Right renal pelvis (tissue), 4 donors: Measurements from ENCODE around the gene ATP6V0C. TPM values are rescaled to one million over a fixed set of nuclear protein-coding genes. Genes with fewer than 3 reads are reported as not detected.
"Not testable (repeated sequence)": the region's sequence is repeated elsewhere in the genome, so short reads cannot be mapped to it uniquely, and the experiment has no call there.

Experiments used
- DNase-seq, 4 donors: peaks; one replicate each; pipeline ENCODE4 v3.0.0-alpha.2; 2013; ENCODE audit warnings: low read depth in 4 of 4, low spot score in 3 of 4, missing footprints in 1 of 4
- polyA plus RNA-seq, 4 donors: library from polyadenylated mRNA; unstranded; fragments of 120-200 nt; gene quantifications; one replicate each; pipeline ENCODE4 v1.2.1, GENCODE V29; 2013; ENCODE audit not compliant: insufficient read length in 4 of 4

Gene ATP6V0C
- polyA plus RNA-seq, 4 donors = 186 to 294 (median 199) TPM

DNA sequence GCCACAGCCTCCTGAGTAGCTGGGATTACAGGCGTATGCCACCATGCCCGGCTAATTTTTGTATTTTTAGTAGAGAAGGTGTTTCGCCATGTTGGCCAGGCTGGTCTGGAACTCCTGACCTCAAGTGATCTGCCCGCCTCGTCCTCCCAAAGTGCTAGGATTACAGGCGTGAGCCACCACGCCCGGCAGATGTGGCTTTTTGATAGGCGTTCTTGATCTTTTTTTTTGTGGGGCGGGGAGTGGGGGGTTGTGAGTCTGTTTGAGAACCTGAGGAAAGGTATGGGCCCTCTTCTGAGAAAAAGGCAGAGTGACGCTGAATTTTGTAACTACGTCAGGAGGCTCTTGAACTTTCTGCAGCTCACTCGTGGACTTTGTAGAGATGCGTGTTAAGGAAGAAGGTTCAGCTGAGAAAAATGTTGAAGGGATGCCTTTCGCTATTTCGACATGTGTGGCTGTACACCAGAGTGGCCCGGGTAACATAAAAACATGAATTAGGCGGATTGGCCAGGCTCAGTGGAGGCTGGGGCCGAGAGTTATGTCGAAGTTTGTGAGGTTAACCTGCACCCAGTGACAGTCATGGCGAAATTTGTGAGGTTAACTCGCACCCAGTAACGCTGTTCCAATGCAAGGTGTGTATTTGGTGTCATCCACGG is 25.6 kb downstream of the ATP6V0C start:
- not testable (repeated sequence) for DNase-seq

DNA sequence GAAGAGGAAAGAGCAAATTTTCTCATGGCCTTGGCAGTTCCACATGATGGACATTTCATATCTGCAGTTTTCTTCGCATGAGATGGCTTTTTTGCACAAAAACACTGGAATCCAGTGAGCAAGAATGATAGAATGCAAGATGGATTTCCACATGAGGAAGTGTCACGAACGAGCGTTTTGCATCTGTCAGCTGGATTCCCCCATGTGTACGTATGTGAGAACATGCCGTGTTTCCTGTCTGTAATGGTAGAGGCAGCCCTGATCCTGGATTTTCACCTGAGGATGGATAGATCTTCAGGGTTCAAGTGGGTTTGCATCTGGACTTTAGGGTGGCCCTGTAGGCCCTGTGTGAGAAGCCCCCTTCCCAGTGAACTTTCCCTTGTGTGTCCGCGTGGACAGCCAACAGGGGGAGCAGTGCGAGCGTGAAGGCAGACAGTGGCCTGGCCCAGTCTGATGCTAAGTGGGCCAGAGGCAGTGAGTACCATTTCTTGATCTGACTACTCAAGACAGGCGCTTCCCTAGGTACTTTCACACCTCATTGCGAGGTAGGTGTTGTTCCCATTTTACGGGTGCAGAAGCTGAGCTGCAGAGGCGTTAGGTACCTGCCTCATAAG is 26.2 kb downstream of the ATP6V0C start:
- DNase-seq = not testable (repeated sequence)

DNA sequence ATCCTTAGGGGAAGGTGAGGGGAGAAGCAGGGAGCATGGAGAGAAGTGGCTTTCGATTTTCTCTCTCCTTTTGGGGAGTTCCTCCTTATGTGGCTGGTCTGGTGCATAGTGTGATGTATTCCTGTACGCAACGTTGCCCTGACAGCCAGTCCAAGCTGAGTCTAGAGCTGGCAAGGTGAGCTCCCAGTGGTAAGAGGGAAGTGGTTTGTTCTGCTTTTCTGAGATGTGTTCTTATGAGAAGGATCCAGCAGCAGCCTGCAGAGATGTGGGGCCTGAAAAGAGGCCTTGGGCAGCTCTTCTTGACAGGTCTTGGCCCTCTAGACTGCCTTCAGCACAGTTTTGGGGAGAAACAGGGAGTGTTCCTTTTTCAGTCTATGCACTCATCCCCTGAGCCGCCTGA is 27.2 kb downstream of the ATP6V0C start:
- DNase-seq = not testable (repeated sequence)

DNA sequence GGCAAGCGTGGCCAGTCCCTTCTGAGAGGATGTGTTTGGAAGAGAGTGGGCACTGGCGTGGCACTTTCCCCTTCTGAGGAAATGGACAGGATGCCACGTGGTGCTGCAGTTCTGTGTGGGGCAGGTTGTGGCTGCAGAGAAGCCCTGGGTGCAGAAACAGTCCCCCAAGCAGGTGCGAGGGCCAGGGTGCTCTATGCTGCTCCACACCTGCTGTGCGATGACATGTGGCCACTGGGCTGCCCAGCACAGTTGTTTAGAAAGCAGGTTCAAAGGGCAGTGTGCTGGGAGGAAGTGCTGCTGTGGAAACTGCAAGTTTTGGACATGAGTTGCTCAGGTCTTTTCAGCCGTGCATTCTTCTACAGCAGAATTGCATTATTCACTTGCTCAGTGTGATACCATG is 27.7 kb downstream of the ATP6V0C start:
- DNase-seq = not testable (repeated sequence)

DNA sequence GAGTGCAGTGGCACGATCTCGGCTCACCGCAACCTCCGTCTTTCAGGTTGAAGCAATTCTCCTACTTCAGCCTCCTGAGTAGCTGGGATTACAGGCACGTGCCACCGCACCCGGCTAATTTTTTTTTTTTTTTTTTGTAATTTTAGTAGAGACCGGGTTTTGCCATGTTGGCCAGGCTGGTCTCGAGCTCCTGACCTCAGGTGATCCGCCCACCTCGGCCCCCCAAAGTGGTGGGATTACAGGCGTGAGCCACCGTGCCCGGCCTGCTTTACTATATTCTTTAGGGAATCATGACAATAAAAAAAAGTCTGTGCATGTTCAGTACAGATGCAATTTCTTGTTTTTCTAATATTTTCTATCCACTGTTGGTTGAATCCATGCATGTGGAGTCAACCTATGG is 30.0 kb downstream of the ATP6V0C start:
- not testable (repeated sequence) for DNase-seq

DNA sequence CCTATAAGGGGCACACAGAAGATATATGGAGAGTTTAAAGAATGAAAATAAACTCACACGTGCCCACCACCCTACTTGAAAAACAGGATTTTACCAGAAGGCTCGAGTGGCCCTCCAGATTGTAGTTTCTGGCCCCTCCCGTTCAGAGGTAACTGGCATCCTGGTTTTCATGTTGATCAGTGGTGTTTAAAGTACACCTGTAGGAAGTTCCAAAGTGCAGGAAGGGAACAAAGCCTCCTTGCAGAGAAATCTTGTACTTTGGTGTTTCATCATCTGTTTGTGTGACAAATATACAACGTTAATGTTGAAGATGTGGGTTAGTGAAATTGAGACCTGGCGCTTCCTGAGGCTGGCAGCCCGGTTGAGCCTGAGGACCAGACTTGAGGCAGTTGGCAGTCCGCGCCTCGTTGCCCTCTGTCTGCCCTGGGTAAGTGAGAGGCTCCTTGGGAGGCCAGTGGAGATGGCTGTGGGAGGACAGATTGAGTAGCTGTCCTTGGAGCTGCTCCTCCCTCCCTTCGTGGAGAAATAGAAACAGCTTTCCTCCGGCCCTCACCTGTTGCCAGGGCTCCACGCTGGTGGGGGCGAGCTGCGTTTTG is 36.6 kb downstream of the ATP6V0C start:
- DNase-seq = not testable (repeated sequence)

DNA sequence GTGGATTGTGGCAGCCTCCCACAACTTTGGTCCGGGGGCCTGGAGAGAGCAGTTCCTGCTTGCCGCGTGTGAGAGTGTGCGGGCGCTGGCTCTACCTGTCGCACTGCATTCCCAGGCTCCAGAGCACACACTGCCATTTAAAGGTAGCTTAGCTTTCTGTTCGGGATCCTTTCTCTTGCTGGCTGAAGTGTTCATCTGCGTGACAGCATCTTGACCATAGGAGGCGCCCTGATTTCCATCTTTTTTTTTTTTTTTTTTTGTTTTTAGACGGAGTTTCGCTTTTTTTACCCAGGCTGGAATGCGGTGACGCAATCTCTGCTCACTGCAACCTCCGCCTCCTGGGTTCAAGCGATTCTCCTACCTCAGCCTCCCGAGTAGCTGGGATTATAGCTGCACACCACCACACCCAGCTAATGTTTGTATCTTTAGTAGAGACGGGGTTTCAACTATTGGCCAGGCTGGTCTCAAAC is 37.7 kb downstream of the ATP6V0C start:
- not testable (repeated sequence) for DNase-seq

DNA sequence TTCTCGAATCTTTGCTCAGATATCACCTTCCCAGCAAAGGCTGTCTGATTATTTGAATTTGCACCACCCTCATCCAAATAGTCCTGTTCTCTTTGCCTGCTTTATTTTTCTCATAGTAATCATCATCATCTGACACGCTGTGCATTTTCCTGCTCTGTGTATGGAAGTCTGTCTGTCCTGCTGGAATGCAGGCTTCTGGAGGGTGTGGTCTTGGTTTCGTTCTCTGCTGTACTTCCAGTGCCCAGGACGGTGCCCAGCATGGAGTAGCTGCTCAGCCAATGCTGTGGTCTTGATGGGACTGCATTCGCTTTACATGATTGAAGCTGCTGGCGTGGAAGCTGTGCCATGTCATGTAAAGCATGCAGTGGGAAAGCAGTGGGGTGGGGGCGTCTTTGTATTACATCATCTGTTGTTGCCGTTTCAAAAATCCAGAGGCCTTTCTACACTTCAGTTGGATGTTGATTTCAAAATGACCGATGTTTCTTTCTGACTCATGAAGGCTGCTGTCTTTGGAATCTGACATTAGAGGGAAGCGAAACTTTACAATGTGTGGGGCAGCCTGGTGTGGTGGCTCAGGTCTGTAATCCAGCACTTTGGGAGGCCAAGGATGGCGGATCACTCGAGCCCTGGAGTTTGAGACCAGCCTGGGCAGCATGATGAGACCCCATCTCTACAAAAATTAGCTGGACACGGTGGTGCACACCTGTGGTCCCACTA is 41.1 kb downstream of the ATP6V0C start:
- DNase-seq = not testable (repeated sequence)

DNA sequence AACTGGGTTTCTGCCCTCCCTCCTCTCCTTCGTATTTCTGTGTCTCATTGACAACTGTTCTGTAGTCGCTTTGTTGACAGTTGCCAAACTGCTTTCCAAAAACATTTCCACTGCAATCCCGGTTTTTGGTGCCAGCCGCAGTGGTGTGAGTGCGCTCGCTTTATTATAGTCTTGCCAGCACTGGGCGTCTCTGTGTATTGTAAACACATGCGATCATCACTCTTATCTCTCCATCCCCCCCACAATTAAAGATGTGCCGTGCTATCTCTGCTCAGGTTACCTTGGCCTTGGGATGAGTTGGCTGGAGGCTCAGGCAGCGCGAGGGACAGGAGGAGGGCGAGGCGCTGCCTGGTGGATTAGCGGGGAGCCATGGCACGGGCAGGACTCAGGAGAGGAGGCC is 43.4 kb downstream of the ATP6V0C start:
- DNase-seq = not testable (repeated sequence)

DNA sequence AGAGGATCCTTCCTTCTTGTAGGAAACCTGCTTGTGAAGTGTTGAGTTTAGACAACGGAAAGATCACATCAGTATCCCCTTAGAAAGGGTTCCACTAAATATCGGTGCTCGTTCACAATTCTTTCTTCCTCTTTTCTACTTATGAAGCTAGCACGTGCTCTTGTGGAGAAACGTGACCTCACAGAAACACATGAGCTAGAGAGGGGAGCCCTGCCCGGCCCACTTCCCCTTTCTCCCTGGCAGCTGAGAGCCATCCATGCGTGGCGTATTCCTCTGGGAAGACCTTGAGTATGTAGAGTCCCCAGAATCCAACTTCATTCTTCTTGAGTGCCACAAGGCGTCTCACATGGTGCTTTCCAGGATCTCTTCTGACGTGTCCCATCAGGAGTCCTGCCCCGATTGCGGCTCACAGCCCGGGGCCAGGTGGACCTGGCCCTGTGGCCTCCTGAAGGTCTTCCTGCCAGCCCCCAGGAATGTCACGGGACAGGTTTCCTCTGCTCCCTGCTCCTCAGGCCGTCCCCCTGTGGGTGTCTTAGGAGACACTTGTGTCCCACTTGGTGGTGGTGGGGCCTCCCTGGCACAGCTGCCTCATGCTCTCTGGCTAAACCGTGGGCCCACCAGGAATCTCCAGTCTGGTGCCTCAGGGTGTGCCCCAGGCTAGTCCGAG is 46.5 kb downstream of the ATP6V0C start:
- not testable (repeated sequence) for DNase-seq

DNA sequence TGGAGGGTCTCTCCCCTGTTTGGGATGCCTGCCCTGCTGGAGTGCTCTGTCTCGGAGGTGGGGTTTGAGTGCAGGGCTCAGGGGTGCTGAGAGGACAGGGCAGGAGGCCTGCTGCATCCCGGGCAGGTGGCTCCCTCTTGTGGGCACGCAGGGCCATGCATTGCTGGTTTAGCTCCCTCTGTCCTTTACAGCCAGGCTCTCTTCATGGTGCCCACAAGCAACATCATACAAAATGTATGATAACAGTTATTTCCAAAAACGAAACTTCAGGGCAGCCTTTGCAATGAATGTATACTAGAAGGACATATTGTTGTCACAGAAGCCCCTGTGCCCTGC is 47.0 kb downstream of the ATP6V0C start:
- DNase-seq = not testable (repeated sequence)

DNA sequence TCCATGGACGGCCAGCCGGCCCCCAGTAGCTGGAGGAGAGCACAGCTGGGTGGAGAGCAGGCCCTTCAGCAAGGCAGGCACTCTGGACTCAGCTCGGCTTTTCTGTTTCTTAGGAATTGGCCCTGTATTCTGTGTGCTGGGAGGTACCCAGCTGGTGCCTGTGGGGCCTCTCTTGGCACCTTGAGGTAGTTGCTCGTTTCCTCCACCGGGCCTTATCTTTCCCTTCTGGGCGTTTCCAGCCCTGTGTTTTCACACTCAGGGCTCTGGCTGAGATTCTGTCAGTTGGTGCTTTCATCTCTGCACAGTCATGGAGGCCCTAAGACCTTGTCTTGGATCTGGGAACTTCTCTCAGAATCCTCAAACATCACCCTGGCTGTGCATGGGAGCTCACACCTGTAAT is 53.8 kb downstream of the ATP6V0C start:
- DNase-seq = not testable (repeated sequence)

DNA sequence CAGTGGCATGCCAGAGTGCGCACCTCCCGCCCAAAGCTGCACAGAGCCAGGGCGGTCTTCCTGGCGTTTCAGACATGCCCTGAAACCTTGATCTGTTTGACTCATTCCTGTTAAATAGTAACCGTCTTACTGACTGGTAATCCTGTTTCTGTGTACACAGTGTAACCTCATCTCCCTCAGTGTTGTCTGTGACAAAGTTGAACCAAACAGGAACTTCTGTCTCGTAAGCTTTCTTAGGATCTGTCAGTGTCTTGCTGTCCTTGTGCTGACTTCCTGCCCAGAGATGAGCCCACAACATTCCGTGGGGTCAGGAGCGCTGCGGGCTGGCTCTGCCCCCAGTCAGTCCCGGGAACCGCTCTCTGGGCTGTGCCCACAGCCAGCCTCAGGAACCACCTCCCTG is 54.8 kb downstream of the ATP6V0C start:
- not testable (repeated sequence) for DNase-seq

Other genes starting within 250 kb of the ATP6V0C start
- 100 to 1,000 TPM; 184 to 221 (median 195) TPM for gene RNPS1, start 245.8 kb upstream of the ATP6V0C start, polyA plus RNA-seq
- 1 to 10 TPM; 5.2 to 6.7 (median 5.7) TPM for gene ABCA3, start 173.2 kb upstream of the ATP6V0C start, polyA plus RNA-seq
- gene CCNF, start 84.5 kb upstream of the ATP6V0C start, polyA plus RNA-seq = 10 to 100 TPM in 2 of 4 donors, 1 to 10 TPM in 2; 9.5 to 11.3 (median 10.1) TPM
- 10 to 100 TPM in 1 of 4 donors, 1 to 10 TPM in 3; 8.0 to 13.8 (median 9.1) TPM for gene TEDC2, start 53.8 kb upstream of the ATP6V0C start, polyA plus RNA-seq
- gene NTN3, start 42.7 kb upstream of the ATP6V0C start, polyA plus RNA-seq = 1 to 10 TPM; 2.0 to 3.6 (median 2.5) TPM
- gene TBC1D24, start 38.8 kb upstream of the ATP6V0C start, polyA plus RNA-seq = 10 to 100 TPM; 15.8 to 20.3 (median 17.9) TPM
- 10 to 100 TPM; 19.7 to 33.1 (median 27.1) TPM for gene AMDHD2, start 6.4 kb downstream of the ATP6V0C start, polyA plus RNA-seq
- 10 to 100 TPM in 1 of 4 donors, 1 to 10 TPM in 2, not detected in 1; 4.5 to 10.7 (median 7.8) TPM for gene CEMP1, start 17.5 kb downstream of the ATP6V0C start, polyA plus RNA-seq
- gene PDPK1, start 24.1 kb downstream of the ATP6V0C start, polyA plus RNA-seq = 10 to 100 TPM; 45.7 to 57.3 (median 54.3) TPM
- gene KCTD5, start 168.6 kb downstream of the ATP6V0C start, polyA plus RNA-seq = 10 to 100 TPM; 23.4 to 26.4 (median 24.9) TPM
- gene PRSS27, start 206.3 kb downstream of the ATP6V0C start, polyA plus RNA-seq = 1 to 10 TPM; 1.3 to 2.1 (median 1.4) TPM
- 100 to 1,000 TPM; 477 to 678 (median 529) TPM for gene SRRM2, start 238.7 kb downstream of the ATP6V0C start, polyA plus RNA-seq